A549 (cell line): ENCODE data around the gene ZFYVE28. TPM values are rescaled to one million over a fixed set of nuclear protein-coding genes. Genes with fewer than 3 reads are reported as not detected.

ENCODE experiments used
- ATAC-seq, 2 experiments: fragments of 200-7000 bp in 1 of 2; fragments of >200 bp in 1 of 2; cut with Nextera tagmentation in 1 of 2; cut with Tn5 transposase in 1 of 2; 3 replicates each; pipeline versions ENCODE4 v1.8.0 to v1.9.1; 2018 to 2020; ENCODE audit warnings: mild to moderate bottlenecking in 1 of 2, moderate library complexity in 1 of 2
- CTCF ChIA-PET: fragments of 300-600 bp; sonication (Branson Sonifier 250); formaldehyde crosslinking; extraction: SDS; loops from one replicate; lab custom pipeline; 2021; ENCODE audit warnings: antibody characterized with exemption, inconsistent platforms; lab: Yijun Ruan, JAX
- POLR2A ChIA-PET: fragments of 350-600 bp; formaldehyde crosslinking; extraction: SDS; loops from one replicate; lab custom pipeline; 2021; ENCODE audit warnings: antibody characterized with exemption, inconsistent platforms; lab: Yijun Ruan, JAX
- DNase-seq, 2 experiments: peaks; one replicate each; pipeline versions ENCODE4 v3.0.0 to v3.0.0-alpha.2; 2011 to 2016; ENCODE audit warnings: low read depth in 1 of 2, low spot score in 1 of 2
- FAIRE-seq: peaks from 2 replicates; lab custom pipeline; 2011; peaks lifted over from hg19 to GRCh38; lab: Jason Lieb, UNC
- H3K27ac ChIP-seq, 2 experiments: fragments of >200 bp; sonication (Bioruptor Twin); formaldehyde crosslinking; 3 replicates each; pipeline ENCODE4 v1.5.1; 2016 to 2017
- H3K4me1 ChIP-seq: fragments of >200 bp; sonication (Bioruptor Twin); formaldehyde crosslinking; 3 replicates; pipeline ENCODE4 v1.6.1; 2016
- H3K4me2 ChIP-seq: fragments of >200 bp; sonication (Bioruptor Twin); formaldehyde crosslinking; 3 replicates; pipeline ENCODE4 v1.6.1; 2016
- H3K4me3 ChIP-seq: fragments of >200 bp; sonication (Bioruptor Twin); formaldehyde crosslinking; 3 replicates; pipeline ENCODE4 v1.5.1; 2016
- H3K9me3 ChIP-seq: fragments of >200 bp; sonication (Bioruptor Twin); formaldehyde crosslinking; 3 replicates; pipeline ENCODE4 v1.6.1; 2016
- BHLHE40 ChIP-seq: IDR thresholded peaks from 2 replicates; pipeline ENCODE4 v1.6.1; 2012; ENCODE audit warnings: low read depth, low read length, inconsistent platforms
- CBX2 ChIP-seq: fragments of 200-600 bp; sonication (generic); IDR thresholded peaks from 2 replicates; pipeline ENCODE4 v1.6.1; 2016; ENCODE audit warnings: low read depth, mild to moderate bottlenecking, borderline replicate concordance
- CEBPB ChIP-seq, 2 experiments: fragments of >200 bp in 1 of 2; sonication (Bioruptor Twin) in 1 of 2; formaldehyde crosslinking in 1 of 2; IDR thresholded peaks; 2 replicates each; pipeline ENCODE4 v1.6.1; 2012 to 2016
- CHD2 ChIP-seq: fragments of 150-350 bp; IDR thresholded peaks from 2 replicates; pipeline ENCODE4 v1.6.1; 2014; ENCODE audit warnings: low read length; ENCODE audit not compliant: partially characterized antibody
- E2F6 ChIP-seq: IDR thresholded peaks from 2 replicates; pipeline ENCODE4 v1.6.1; 2012; ENCODE audit warnings: low read depth, borderline replicate concordance
- EHF ChIP-seq: fragments of 250-450 bp; sonication (Bioruptor Pico); IDR thresholded peaks from 2 replicates; pipeline ENCODE4 v1.5.0; 2020; ENCODE audit warnings: mild to moderate bottlenecking
- EHMT2 ChIP-seq: fragments of 200-600 bp; sonication (generic); IDR thresholded peaks from 2 replicates; pipeline ENCODE4 v1.6.1; 2016; ENCODE audit warnings: antibody characterized with exemption, low read depth, mild to moderate bottlenecking, moderate library complexity
- FOSB ChIP-seq: fragments of 250-450 bp; sonication (Bioruptor Pico); IDR thresholded peaks from 2 replicates; pipeline ENCODE4 v1.5.0; 2020; ENCODE audit warnings: mild to moderate bottlenecking, moderate library complexity
- FOSL2 ChIP-seq, 2 experiments: fragments of 450-650 bp in 1 of 2; fragments of >200 bp in 1 of 2; sonication (Bioruptor Twin) in 1 of 2; formaldehyde crosslinking; IDR thresholded peaks; 2 replicates each; pipeline versions ENCODE4 v1.5.0 to v1.6.1; 2016 to 2020; ENCODE audit warnings: mild to moderate bottlenecking in 1 of 2, moderate library complexity in 1 of 2
- HEYL ChIP-seq: fragments of 250-450 bp; sonication (Bioruptor Pico); IDR thresholded peaks from 2 replicates; pipeline ENCODE4 v1.8.0; 2021; ENCODE audit warnings: mild to moderate bottlenecking, moderate library complexity
- HMGXB4 ChIP-seq: fragments of 250-450 bp; sonication (Bioruptor Pico); IDR thresholded peaks from 2 replicates; pipeline ENCODE4 v1.5.0; 2021; ENCODE audit warnings: mild to moderate bottlenecking, moderate library complexity, borderline replicate concordance
- HOXA7 ChIP-seq: fragments of 250-450 bp; sonication (Bioruptor Pico); IDR thresholded peaks from 2 replicates; pipeline ENCODE4 v1.5.0; 2020; ENCODE audit warnings: mild to moderate bottlenecking, moderate library complexity
- HOXB5 ChIP-seq: fragments of 250-450 bp; sonication (Bioruptor Pico); IDR thresholded peaks from 2 replicates; pipeline ENCODE4 v1.5.0; 2020; ENCODE audit warnings: mild to moderate bottlenecking, moderate library complexity
- JUN ChIP-seq, 2 experiments: fragments of >200 bp; sonication (Bioruptor Twin); formaldehyde crosslinking; IDR thresholded peaks; 2 replicates in 1 of 2; 3 replicates in 1 of 2; pipeline ENCODE4 v1.6.1; 2016 to 2017
- JUNB ChIP-seq: fragments of >200 bp; sonication (Bioruptor Twin); formaldehyde crosslinking; IDR thresholded peaks from 2 replicates; pipeline ENCODE4 v1.6.1; 2016
- KDM1A ChIP-seq: fragments of 200-600 bp; sonication (generic); IDR thresholded peaks from 2 replicates; pipeline ENCODE4 v1.6.1; 2016; ENCODE audit warnings: low read depth, mild to moderate bottlenecking
- KDM5A ChIP-seq: fragments of 200-600 bp; sonication (generic); IDR thresholded peaks from 2 replicates; pipeline ENCODE4 v1.6.1; 2016; ENCODE audit warnings: antibody characterized with exemption, mild to moderate bottlenecking
- MAFK ChIP-seq: fragments of 450-650 bp; IDR thresholded peaks from 2 replicates; pipeline ENCODE4 v1.6.1; 2014; ENCODE audit not compliant: partially characterized antibody
- MAX ChIP-seq: IDR thresholded peaks from 2 replicates; pipeline ENCODE4 v1.6.1; 2012
- MYC ChIP-seq: IDR thresholded peaks from 2 replicates; pipeline ENCODE4 v1.6.1; 2012; ENCODE audit warnings: mild to moderate bottlenecking, inconsistent platforms, low read length, improper control_type of control experiment, borderline replicate concordance
- NPAS2 ChIP-seq: fragments of 250-450 bp; sonication (Bioruptor Pico); IDR thresholded peaks from 2 replicates; pipeline ENCODE4 v1.8.0; 2022; ENCODE audit warnings: mild to moderate bottlenecking, moderate library complexity, borderline replicate concordance
- POLR2A ChIP-seq: IDR thresholded peaks from 2 replicates; pipeline ENCODE4 v1.6.1; 2012; ENCODE audit warnings: mild to moderate bottlenecking, low read length
- POLR2AphosphoS2 ChIP-seq: conservative IDR thresholded peaks from 2 replicates; pipeline ENCODE4 v1.6.1; 2012; ENCODE audit warnings: low read length, improper control_type of control experiment, inconsistent platforms
- RAD21 ChIP-seq, 2 experiments: fragments of >200 bp in 1 of 2; sonication (Bioruptor Twin) in 1 of 2; formaldehyde crosslinking in 1 of 2; IDR thresholded peaks in 1 of 2; conservative IDR thresholded peaks in 1 of 2; 2 replicates in 1 of 2; 3 replicates in 1 of 2; pipeline ENCODE4 v1.6.1; 2012 to 2018; ENCODE audit warnings: inconsistent platforms in 1 of 2
- RARB ChIP-seq: fragments of 250-450 bp; sonication (Bioruptor Pico); IDR thresholded peaks from 2 replicates; pipeline ENCODE4 v1.8.0; 2021; ENCODE audit warnings: mild to moderate bottlenecking, moderate library complexity
- RCOR1 ChIP-seq: fragments of 150-350 bp; IDR thresholded peaks from 2 replicates; pipeline ENCODE4 v1.6.1; 2014; ENCODE audit warnings: antibody characterized with exemption, low read length, low read depth
- REST ChIP-seq: fragments of 200-600 bp; sonication (generic); IDR thresholded peaks from 2 replicates; pipeline ENCODE4 v1.6.1; 2016; ENCODE audit warnings: antibody characterized with exemption, mild to moderate bottlenecking, moderate library complexity
- SMC3 ChIP-seq: fragments of >200 bp; sonication (Bioruptor Twin); formaldehyde crosslinking; IDR thresholded peaks from 3 replicates; pipeline ENCODE4 v1.6.1; 2018; ENCODE audit warnings: inconsistent platforms
- SREBF2 ChIP-seq: fragments of 450-650 bp; IDR thresholded peaks from 2 replicates; pipeline ENCODE4 v1.6.1; 2014; ENCODE audit warnings: mild to moderate bottlenecking, moderate library complexity
- TFCP2L1 ChIP-seq: fragments of 250-450 bp; sonication (Bioruptor Pico); IDR thresholded peaks from 2 replicates; pipeline ENCODE4 v1.5.0; 2021; ENCODE audit warnings: mild to moderate bottlenecking
- TP53 ChIP-seq: fragments of 250-450 bp; sonication (Bioruptor Pico); IDR thresholded peaks from 2 replicates; pipeline ENCODE4 v1.5.0; 2021; ENCODE audit warnings: mild to moderate bottlenecking, moderate library complexity
- USF2 ChIP-seq: fragments of 450-650 bp; IDR thresholded peaks from 2 replicates; pipeline ENCODE4 v1.6.1; 2014; ENCODE audit warnings: antibody characterized with exemption
- ZFP36 ChIP-seq: fragments of 450-650 bp; IDR thresholded peaks from 2 replicates; pipeline ENCODE4 v1.6.1; 2014; ENCODE audit warnings: borderline replicate concordance; ENCODE audit not compliant: partially characterized antibody
- ZNF302 ChIP-seq: fragments of 250-450 bp; sonication (Bioruptor Pico); IDR thresholded peaks from 2 replicates; pipeline ENCODE4 v1.9.0; 2021; ENCODE audit warnings: inconsistent platforms, mild to moderate bottlenecking, moderate library complexity
- ZSCAN20 ChIP-seq: fragments of 250-450 bp; sonication (Bioruptor Pico); IDR thresholded peaks from 2 replicates; pipeline ENCODE4 v1.8.0; 2022; ENCODE audit warnings: mild to moderate bottlenecking, moderate library complexity
- WGBS: methylation state at CpG from one replicate; pipeline ENCODE4 v1.1.6; 2017; ENCODE audit errors: missing lambda C conversion rate; 5-methylcytosine and 5-hydroxymethylcytosine counted together
- polyA plus RNA-seq, 4 experiments: library from polyadenylated mRNA; depleted of rRNA in 3 of 4; stranded (reverse); fragments of >200 nt; fragmentation: RNase III in 1 of 4; extraction: RNeasy Plus Mini Kit Qiagen cat#74134 plus additional on column Dnase treatment in 1 of 4; gene quantifications; 2 replicates in 3 of 4; 3 replicates in 1 of 4; pipeline ENCODE4 v1.2.3, GENCODE V29; 2011 to 2017

Gene ZFYVE28
- polyA plus RNA-seq, 2 of the 4 experiments (the other 2 are of a cell fraction) = 2.1 to 2.3 TPM

GRCh38 chr4:2395038-2395437 is 23.4 kb downstream of the ZFYVE28 start:
- no peak for FAIRE-seq
- no peak overlapping the region for H3K4me2 ChIP-seq
- DNase-seq = no peak
- no peak overlapping the region for H3K4me3 ChIP-seq
- no peak overlapping the region for H3K27ac ChIP-seq
- CTCF ChIA-PET = interaction anchor here (0.6 kb wide), 1 partner anchor 70 kb away, joined by 3 read pairs; no protein-coding TSS in a partner anchor
- TF ChIP-seq POLR2AphosphoS2 (no peak), SMC3 (no peak), RAD21 (conservative IDR thresholded peaks at IDR 0.05 in 1 of 2, IDR thresholded peaks at IDR 0.05 in 1 of 2) (no peak), MYC (no peak), FOSB (no peak), JUN (IDR thresholded peaks at IDR 0.05) (no peak), FOSL2 (IDR thresholded peaks at IDR 0.05) (no peak), FOSL2 (CRISPR knock-in tag; IDR thresholded peaks at IDR 0.05) (no peak), CHD2 (no peak), RCOR1 (no peak), KDM5A (no peak), USF2 (no peak), CBX2 (no peak), SREBF2 (no peak), RARB (CRISPR knock-in tag) (no peak), TFCP2L1 (no peak), POLR2A (no peak), ZNF302 (CRISPR knock-in tag) (no peak), TP53 (CRISPR knock-in tag) (no peak)
- no peak; a peak in 1 of 6 replicates for ATAC-seq
- POLR2A ChIA-PET = no interaction called here
- H3K4me1 ChIP-seq = no peaks in the 10 kb centered on the region; the same call in 2 of the 3 replicates
- WGBS = 56% methylated on average over 9 of the region's 9 CpGs
- no peaks in the 10 kb centered on the region for H3K9me3 ChIP-seq

GRCh38 chr4:2394528-2394927 is 23.9 kb downstream of the ZFYVE28 start:
- FAIRE-seq (no peak), ATAC-seq (no peak), DNase-seq (no peak)
- Histone ChIP-seq H3K4me2 (no peak overlapping the region), H3K27ac (no peak overlapping the region), H3K4me1 (no peaks in the 10 kb centered on the region; the same call in 2 of the 3 replicates), H3K4me3 (no peak overlapping the region), H3K9me3 (no peaks in the 10 kb centered on the region)
- POLR2A ChIA-PET = no interaction called here
- CTCF ChIA-PET = interaction anchor here (1.4 kb wide), 1 partner anchor 9 kb away, joined by 3 read pairs; no protein-coding TSS in a partner anchor
- 98% methylated on average over 11 of the region's 17 CpGs for WGBS
- TF ChIP-seq HEYL (CRISPR knock-in tag) = no peak
- no peak for TF ChIP-seq CEBPB (IDR thresholded peaks at IDR 0.05)
- no peak for TF ChIP-seq ZNF302 (CRISPR knock-in tag)
- TF ChIP-seq JUNB = no peak
- TF ChIP-seq REST = no peak
- TF ChIP-seq HOXA7 = no peak
- TF ChIP-seq BHLHE40 = no peak
- TF ChIP-seq E2F6 = no peak
- TF ChIP-seq TFCP2L1 = no peak
- no peak for TF ChIP-seq NPAS2 (CRISPR knock-in tag)
- no peak for TF ChIP-seq ZSCAN20 (CRISPR knock-in tag)
- TF ChIP-seq MAFK = no peak
- no peak for TF ChIP-seq EHF (CRISPR knock-in tag)
- TF ChIP-seq ZFP36 = no peak
- TF ChIP-seq KDM1A = no peak
- TF ChIP-seq HMGXB4 (CRISPR knock-in tag) = no peak
- no peak for TF ChIP-seq MAX
- TF ChIP-seq HOXB5 (CRISPR knock-in tag) = no peak
- TF ChIP-seq EHMT2 = no peak
